ENCODE data around the gene AR. TPM values are rescaled to one million over a fixed set of nuclear protein-coding genes. Genes with fewer than 3 reads are reported as not detected.

The AR gene
- total and polyA plus RNA-seq, 2 donors (not counting 1 experiment from before 2014, with no cell fraction given), result not detected

GRCh38 chrX:67648361-67648760, 104.5 kb downstream of the AR start:
- no peak for ATAC-seq (ENCODE audit: low read depth)
- POLR2A ChIA-PET, result no interaction called here
- no peak for TF ChIP-seq EZH2 (IDR thresholded peaks at IDR 0.05; ENCODE audit: borderline replicate concordance, insufficient read depth, low read depth, low read length, poor library complexity, severe bottlenecking)
- no peak for TF ChIP-seq CTCF (IDR thresholded peaks at IDR 0.05)
- no peaks in the 10 kb centered on the region for H3K36me3 ChIP-seq (replicated peaks in 1 of 2; ENCODE audit: control extremely low read depth in 1 of 2, control insufficient read depth in 1 of 2, extremely low read depth in 1 of 2, insufficient read depth in 2 of 2, low read length in 1 of 2)
- H3K4me1 ChIP-seq (ENCODE audit: control insufficient read depth in 2 of 2, insufficient read depth in 2 of 2, low read length in 2 of 2), result no peaks in the 10 kb centered on the region
- CTCF ChIA-PET, result no interaction called here
- H3K4me2 ChIP-seq (replicated peaks; ENCODE audit: low read depth, low read length, poor library complexity, severe bottlenecking), result no peak overlapping the region
- H3K4me3 ChIP-seq (ENCODE audit: control extremely low read depth in 1 of 5, extremely low read depth in 1 of 5, insufficient read depth in 1 of 5, low read depth in 2 of 5, low read length in 4 of 5), result no peak overlapping the region
- no peak overlapping the region for H3K4me3 Mint-ChIP-seq
- no peaks in the 10 kb centered on the region for H3K9me3 Mint-ChIP-seq (ENCODE audit: insufficient read depth)
- no peaks in the 10 kb centered on the region for H3K9me3 ChIP-seq (ENCODE audit: control extremely low read depth in 1 of 3, control insufficient read depth in 2 of 3, insufficient read depth in 1 of 3, low read length in 2 of 3)
- no peaks in the 10 kb centered on the region for H4K20me1 ChIP-seq (ENCODE audit: control insufficient read depth, insufficient read depth, low read length, poor library complexity, severe bottlenecking)
- WGBS (ENCODE audit: insufficient coverage), result no CpG with 5 or more reads among the region's 4 CpGs
- no peak overlapping the region for H3K9ac ChIP-seq (ENCODE audit: low read length)
- no peaks in the 10 kb centered on the region for H3K79me2 ChIP-seq (ENCODE audit: control insufficient read depth, insufficient read depth, low read length)
- no peaks in the 10 kb centered on the region for H3K4me1 Mint-ChIP-seq
- intact Hi-C loops (cut with micrococcal nuclease), result no loop called here
- no peak overlapping the region for H2AFZ ChIP-seq (ENCODE audit: insufficient read depth, low read depth, low read length, poor library complexity, severe bottlenecking)
- H3K27me3 Mint-ChIP-seq, result no peaks in the 10 kb centered on the region
- H3K27ac ChIP-seq (ENCODE audit: low read length in 2 of 2), result no peak overlapping the region
- no peaks in the 10 kb centered on the region for H3K27me3 ChIP-seq (replicated peaks in 1 of 4; ENCODE audit: control extremely low read depth in 1 of 4, control insufficient read depth in 3 of 4, insufficient read depth in 4 of 4, low read length in 3 of 4)
- DNase-seq, result no peak
- H3K27ac Mint-ChIP-seq, result no peak overlapping the region

- ChIA-PET POLR2A (no interaction called here), CTCF (no interaction called here)
- H3K4me3 Mint-ChIP-seq, result no peak overlapping the region
- Histone ChIP-seq H2AFZ (ENCODE audit: insufficient read depth, low read depth, low read length, poor library complexity, severe bottlenecking) (no peak overlapping the region), H3K36me3 (replicated peaks in 1 of 2; ENCODE audit: control extremely low read depth in 1 of 2, control insufficient read depth in 1 of 2, extremely low read depth in 1 of 2, insufficient read depth in 2 of 2, low read length in 1 of 2) (no peaks in the 10 kb centered on the region), H3K4me1 (ENCODE audit: control insufficient read depth in 2 of 2, insufficient read depth in 2 of 2, low read length in 2 of 2) (no peaks in the 10 kb centered on the region), H4K20me1 (ENCODE audit: control insufficient read depth, insufficient read depth, low read length, poor library complexity, severe bottlenecking) (no peaks in the 10 kb centered on the region), H3K4me3 (ENCODE audit: control extremely low read depth in 1 of 5, extremely low read depth in 1 of 5, insufficient read depth in 1 of 5, low read depth in 2 of 5, low read length in 4 of 5) (no peak overlapping the region), H3K27me3 (replicated peaks in 1 of 4; ENCODE audit: control extremely low read depth in 1 of 4, control insufficient read depth in 3 of 4, insufficient read depth in 4 of 4, low read length in 3 of 4) (no peaks in the 10 kb centered on the region), H3K27ac (ENCODE audit: low read length in 2 of 2) (no peak overlapping the region), H3K79me2 (ENCODE audit: control insufficient read depth, insufficient read depth, low read length) (no peaks in the 10 kb centered on the region), H3K4me2 (replicated peaks; ENCODE audit: low read depth, low read length, poor library complexity, severe bottlenecking) (no peak overlapping the region), H3K9me3 (ENCODE audit: control extremely low read depth in 1 of 3, control insufficient read depth in 2 of 3, insufficient read depth in 1 of 3, low read length in 2 of 3) (no peaks in the 10 kb centered on the region), H3K9ac (ENCODE audit: low read length) (no peak overlapping the region)
- no CpG with 5 or more reads among the region's 6 CpGs for WGBS (ENCODE audit: insufficient coverage)
- no peaks in the 10 kb centered on the region for H3K27me3 Mint-ChIP-seq
- DNase-seq (no peak), ATAC-seq (ENCODE audit: low read depth) (no peak)
- no peak overlapping the region for H3K27ac Mint-ChIP-seq
- no peaks in the 10 kb centered on the region for H3K4me1 Mint-ChIP-seq
- no peaks in the 10 kb centered on the region for H3K9me3 Mint-ChIP-seq (ENCODE audit: insufficient read depth)
- TF ChIP-seq CTCF (IDR thresholded peaks at IDR 0.05), result no peak
- no peak for TF ChIP-seq EZH2 (IDR thresholded peaks at IDR 0.05; ENCODE audit: borderline replicate concordance, insufficient read depth, low read depth, low read length, poor library complexity, severe bottlenecking)
- intact Hi-C loops (cut with micrococcal nuclease), result no loop called here
These were observed 107.8 kb downstream of the AR start for GRCh38 chrX:67651437-67652142.

Measured in B cell (primary cell).